ENCODE measurements around the gene NRG2. TPM values are rescaled to one million over a fixed set of nuclear protein-coding genes. Genes with fewer than 3 reads are reported as not detected.

NRG2 gene
- total and polyA plus RNA-seq, 2 experiments from 2014 or later = 0.37 to 1.3 TPM

- Histone ChIP-seq H3K27ac (ENCODE audit: low read depth) (no peak overlapping the region), H3F3A (replicated peaks; ENCODE audit: low read depth) (no peaks in the 10 kb centered on the region), H3K27me3 (ENCODE audit: insufficient read depth) (no peaks in the 10 kb centered on the region), H4K20me1 (replicated peaks; ENCODE audit: insufficient read depth) (no peaks in the 10 kb centered on the region), H3K9me2 (ENCODE audit: insufficient read depth) (no peaks in the 10 kb centered on the region), H3K4me2 (no peak overlapping the region), H3K4me1 (ENCODE audit: insufficient read depth) (no peaks in the 10 kb centered on the region), H3K79me2 (replicated peaks; ENCODE audit: insufficient read depth) (no peaks in the 10 kb centered on the region), H2AFZ (no peak overlapping the region), H3K36me3 (ENCODE audit: insufficient read depth) (no peaks in the 10 kb centered on the region), H3K4me3 (no peak overlapping the region)
- H3K4me3 Mint-ChIP-seq = no peak overlapping the region
- ATAC-seq = no peak
- H3K4me1 Mint-ChIP-seq = peaks cover 5% of the 10 kb centered on the region; the same call in 1 of the 3 replicates
- TF ChIP-seq REST (IDR thresholded peaks at IDR 0.05; ENCODE audit: unreplicated experiment) = no peak
- no peak for TF ChIP-seq ETS1 (IDR thresholded peaks at IDR 0.05)
- no peak for TF ChIP-seq POLR2AphosphoS5 (IDR thresholded peaks at IDR 0.05; ENCODE audit: low read depth)
- TF ChIP-seq EZH2phosphoT487 (IDR thresholded peaks at IDR 0.05; ENCODE audit: unreplicated experiment) = no peak
- no peak for TF ChIP-seq CTCF (conservative IDR thresholded peaks at IDR 0.05; ENCODE audit: low read depth in 2 of 2)
- TF ChIP-seq ZNF331 (CRISPR knock-in tag; IDR thresholded peaks at IDR 0.05; ENCODE audit: low read depth) = no peak
- TF ChIP-seq EZH2 (IDR thresholded peaks at IDR 0.05; ENCODE audit: low read depth, unreplicated experiment) = no peak
- no peak for TF ChIP-seq STAT1 (IDR thresholded peaks at IDR 0.05; ENCODE audit: unreplicated experiment)
- TF ChIP-seq ZNF462 (CRISPR knock-in tag; IDR thresholded peaks at IDR 0.05) = no peak
- no peak for TF ChIP-seq CREB1 (CRISPR knock-in tag; IDR thresholded peaks at IDR 0.05; ENCODE audit: low read depth)
- TF ChIP-seq JUNB (IDR thresholded peaks at IDR 0.05; ENCODE audit: unreplicated experiment) = no peak
- no peak for TF ChIP-seq ZNF114 (CRISPR knock-in tag; IDR thresholded peaks at IDR 0.05)
- TF ChIP-seq NANOG (IDR thresholded peaks at IDR 0.05; ENCODE audit: borderline replicate concordance) = no peak
- no peaks in the 10 kb centered on the region for H3K9me3 Mint-ChIP-seq
- DNase-seq (ENCODE audit: low spot score) = no peak
- no peaks in the 10 kb centered on the region for H3K36me3 Mint-ChIP-seq (ENCODE audit: low read depth)
- no peak overlapping the region for H3K27ac Mint-ChIP-seq
- H3K27me3 Mint-ChIP-seq (ENCODE audit: insufficient read depth, low read depth, poor library complexity) = peaks cover 15% of the 10 kb centered on the region
Observed at GRCh38 chr5:139882316-139882715, 160.8 kb downstream of the NRG2 start.

All from GM23338 (cell line).